ENCODE measurements around the gene SLC8A3.

GRCh38 chr14:70188322-70188658 lies 461 bp downstream of the SLC8A3 start:
- TF ChIP-seq POLR2A (IDR thresholded peaks at IDR 0.05; ENCODE audit: low read depth, low read length), result no peak
- TF ChIP-seq POLR2AphosphoS5 (IDR thresholded peaks at IDR 0.05; ENCODE audit: low read depth, low read length), result no peak

All from GM12892 (cell line).